K562 (cell line): ENCODE results near the gene TCF12. TPM values are rescaled to one million over a fixed set of nuclear protein-coding genes. Genes with fewer than 3 reads are reported as not detected.

Source experiments
- ATAC-seq: fragments of 200-7000 bp; cut with Tn5 transposase; 3 replicates; pipeline ENCODE4 v1.9.1; 2020; ENCODE audit warnings: moderate library complexity
- BruUV-seq: library from RNA; stranded (reverse); fragments of 400-500 nt; replicated peaks from 2 replicates; lab custom pipeline; 2021; lab: Mats Ljungman, UMichigan
- CTCF ChIA-PET: fragments of 300-600 bp; formaldehyde crosslinking; extraction: SDS; loops from one replicate; lab custom pipeline; 2021; ENCODE audit warnings: low intra/inter-chr PET ratio; lab: Yijun Ruan, JAX
- POLR2A ChIA-PET: fragments of 300-600, 350-650 bp; sonication (Branson Sonifier 250); formaldehyde crosslinking; extraction: SDS; loops from one replicate; lab custom pipeline; 2021; ENCODE audit warnings: antibody characterized with exemption, inconsistent platforms; lab: Yijun Ruan, JAX
- DNase-seq, 4 experiments: peaks; one replicate each; pipeline versions ENCODE4 v3.0.0 to v3.0.0-alpha.2; 2011 to 2018; ENCODE audit warnings: low spot score in 3 of 4, mixed read lengths in 3 of 4; ENCODE audit errors: extremely low read depth in 1 of 4
- FAIRE-seq: peaks from 2 replicates; lab custom pipeline; 2011; peaks lifted over from hg19 to GRCh38; lab: Jason Lieb, UNC
- H2AFZ ChIP-seq: 2 replicates; pipeline ENCODE4 v1.6.0; 2011; ENCODE audit warnings: low read depth, low read length, control low read depth, inconsistent platforms
- H3K27ac ChIP-seq: fragments of 200-600 bp; 3 replicates; pipeline ENCODE4 v1.8.0; 2011; ENCODE audit warnings: low read depth, mild to moderate bottlenecking, control low read depth, inconsistent platforms, low read length, moderate library complexity, mixed read lengths; ENCODE audit errors: extremely low read depth
- H3K27me3 ChIP-seq, 2 experiments: fragments of 300-600 bp in 1 of 2; 2 replicates in 1 of 2; 3 replicates in 1 of 2; pipeline versions ENCODE4 v1.6.0 to v1.8.0; 2011; ENCODE audit warnings: inconsistent platforms in 2 of 2, low read length in 2 of 2, mild to moderate bottlenecking in 1 of 2, mixed read lengths in 1 of 2, moderate library complexity in 1 of 2; ENCODE audit not compliant: control insufficient read depth in 2 of 2, insufficient read depth in 2 of 2
- H3K36me3 ChIP-seq: fragments of 300-600 bp; 3 replicates; pipeline ENCODE4 v1.8.0; 2011; ENCODE audit warnings: mild to moderate bottlenecking, low read length, inconsistent platforms; ENCODE audit not compliant: control insufficient read depth, insufficient read depth
- H3K4me1 ChIP-seq, 2 experiments: fragments of 200-600 bp in 1 of 2; replicated peaks in 1 of 2; 2 replicates in 1 of 2; 3 replicates in 1 of 2; pipeline versions ENCODE4 v1.5.1 to v1.8.0; 2011; ENCODE audit warnings: inconsistent platforms in 2 of 2, low read length in 2 of 2, mild to moderate bottlenecking in 1 of 2, mixed read lengths in 1 of 2, moderate library complexity in 1 of 2; ENCODE audit not compliant: control insufficient read depth in 2 of 2, insufficient read depth in 2 of 2
- H3K4me2 ChIP-seq: 2 replicates; pipeline ENCODE4 v1.6.1; 2011; ENCODE audit warnings: low read length, control low read depth, inconsistent platforms, mixed read lengths; ENCODE audit not compliant: insufficient read depth
- H3K4me3 ChIP-seq: fragments of 200-600 bp; sonication (generic), shearing (Covaris generic); 2 replicates; pipeline ENCODE4 v1.5.1; 2016; ENCODE audit warnings: control low read depth, inconsistent platforms
- H3K79me2 ChIP-seq: fragments of 200-600 bp; 3 replicates; pipeline ENCODE4 v1.8.0; 2011; ENCODE audit warnings: low read length, inconsistent platforms; ENCODE audit not compliant: control insufficient read depth, insufficient read depth
- H3K9ac ChIP-seq, 2 experiments: 2 replicates each; pipeline versions ENCODE4 v1.6.0 to v1.6.1; 2011; ENCODE audit warnings: low read depth in 2 of 2, low read length in 2 of 2, control low read depth in 1 of 2, inconsistent platforms in 1 of 2, mild to moderate bottlenecking in 1 of 2, mixed read lengths in 1 of 2; ENCODE audit not compliant: insufficient read depth in 1 of 2
- H3K9me1 ChIP-seq: one replicate; pipeline ENCODE4 v1.6.0; 2011; ENCODE audit warnings: inconsistent platforms, mild to moderate bottlenecking, low read length, moderate library complexity; ENCODE audit not compliant: control insufficient read depth, insufficient read depth
- H3K9me3 ChIP-seq: replicated peaks from 2 replicates; pipeline ENCODE4 v1.5.1; 2011; ENCODE audit warnings: low read depth, low read length, inconsistent platforms; ENCODE audit not compliant: control insufficient read depth, insufficient read depth
- H4K20me1 ChIP-seq: replicated peaks from 2 replicates; pipeline ENCODE4 v1.6.1; 2011; ENCODE audit warnings: low read length, inconsistent platforms, mixed read lengths; ENCODE audit not compliant: control insufficient read depth, insufficient read depth
- NR2C1 ChIP-seq, 2 experiments: fragments of 450-650 bp; IDR thresholded peaks; 2 replicates each; pipeline ENCODE4 v1.6.1; 2017; ENCODE audit warnings: mild to moderate bottlenecking in 2 of 2, antibody characterized with exemption in 1 of 2, inconsistent platforms in 1 of 2, missing compliant biosample characterization in 1 of 2, missing genetic modification characterization in 1 of 2
- POLR2AphosphoS2 ChIP-seq: IDR thresholded peaks from 2 replicates; pipeline ENCODE4 v1.6.1; 2012; ENCODE audit warnings: low read length, improper control_type of control experiment
- PYGO2 ChIP-seq: fragments of 450-650 bp; IDR thresholded peaks from 2 replicates; pipeline ENCODE4 v1.6.1; 2016; ENCODE audit warnings: mild to moderate bottlenecking, missing genetic modification characterization, moderate library complexity, missing compliant biosample characterization
- TRIM24 ChIP-seq, 2 experiments: fragments of 450-650 bp; IDR thresholded peaks; 2 replicates each; pipeline ENCODE4 v1.6.1; 2016
- ZNF143 ChIP-seq: sonication (generic); formaldehyde crosslinking; IDR thresholded peaks from 2 replicates; pipeline ENCODE4 v1.9.0; 2022; ENCODE audit warnings: mild to moderate bottlenecking, missing genetic modification reagents
- ZNF445 ChIP-seq: fragments of 250-450 bp; sonication (Bioruptor Pico); IDR thresholded peaks from 2 replicates; pipeline ENCODE4 v1.4.0; 2020; ENCODE audit warnings: low read depth, mild to moderate bottlenecking, moderate library complexity
- WGBS: fragments of 100-300 bp; shearing (Covaris generic); methylation state at CpG from one replicate; pipeline ENCODE4 v1.1.6; 2016; ENCODE audit warnings: low coverage, mixed read lengths; ENCODE audit not compliant: insufficient coverage; ENCODE audit errors: missing lambda C conversion rate; 5-methylcytosine and 5-hydroxymethylcytosine counted together
- in situ Hi-C: fragments of 300-500 bp; cut with MboI; formaldehyde crosslinking; loops from 4 replicates; pipeline ENCODE4 v1.15.0; 2018; ENCODE audit warnings: inconsistent platforms, mixed read lengths
- intact Hi-C: fragments of 100-400 bp; cut with micrococcal nuclease; formaldehyde crosslinking; loops from 2 replicates; pipeline ENCODE4 v1.14.2; 2022
- polyA plus RNA-seq, 8 experiments: library from polyadenylated mRNA; depleted of rRNA in 4 of 8; stranded (reverse) in 5 of 8; unstranded in 3 of 8; fragments of >200 nt; fragmentation: Nextera tagmentation in 2 of 8; fragmentation: Illumina TruSeq in 1 of 8; extraction: Ambion mirVana in 2 of 8; extraction: Trizol in 1 of 8; gene quantifications; 2 replicates each; pipeline versions ENCODE4 v1.2.1 to v1.2.3, GENCODE V29; 2011 to 2014; ENCODE audit warnings: inconsistent platforms in 1 of 8, missing spikeins in 1 of 8
- total RNA-seq, 7 experiments: library from RNA; depleted of rRNA in 6 of 7; stranded (reverse); fragments of >200 nt in 6 of 7; fragmentation: Illumina TruSeq in 2 of 7; extraction: Trizol in 2 of 7; gene quantifications; 2 replicates each; pipeline versions ENCODE4 v1.2.1 to v1.2.3, GENCODE V29; 2011 to 2021; ENCODE audit warnings: low replicate concordance in 1 of 7
- TF ChIP-seq, protein P1 (sequence below): fragments of 450-650 bp; formaldehyde crosslinking; IDR thresholded peaks from 2 replicates; pipeline ENCODE4 v1.4.0; 2020; ENCODE audit warnings: mild to moderate bottlenecking, mixed read lengths
- TF ChIP-seq, protein P2 (sequence below): fragments of 450-650 bp; IDR thresholded peaks from 2 replicates; pipeline ENCODE4 v1.6.1; 2016; ENCODE audit warnings: mild to moderate bottlenecking, moderate library complexity

The TCF12 gene
- total and polyA plus RNA-seq, 9 of the 15 experiments (the other 6 are each of a cell fraction or from before 2014, with no cell fraction given) = 10.5 to 132 (median 52.9) TPM

DNA sequence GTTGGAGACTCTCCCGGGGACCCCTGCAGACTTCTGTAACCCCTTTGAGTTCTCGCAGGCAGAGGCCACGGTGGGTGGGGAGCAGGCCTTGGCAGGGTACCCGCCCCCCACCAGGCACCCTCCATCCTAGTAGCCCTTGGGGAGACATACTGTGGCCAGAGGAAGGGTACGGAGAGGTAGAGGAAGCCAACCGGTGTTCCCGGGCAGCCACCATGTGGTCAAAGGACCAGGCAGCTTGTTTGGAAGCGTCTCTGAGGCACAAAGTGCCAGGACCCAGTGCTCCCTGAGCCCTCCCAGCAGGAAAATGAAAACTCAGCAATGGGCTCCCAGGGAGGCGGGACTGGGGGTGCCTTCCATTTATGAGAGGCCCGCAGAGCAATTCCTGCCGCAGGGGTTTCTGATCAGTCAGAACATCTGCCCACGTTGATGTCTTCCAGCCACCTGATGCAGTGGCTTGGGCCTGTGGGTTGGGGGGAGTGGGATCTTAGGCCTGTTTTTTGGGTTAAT, 404.9 kb downstream of the TCF12 start:
- Histone ChIP-seq H3K79me2 (peaks cover 7% of the 10 kb centered on the region; the same call in 2 of the 3 replicates), H3K4me2 (peak overlapping the region; percentile 72), H3K4me3 (peak overlapping the region; percentile 28), H3K9ac (peak overlapping the region; percentile 79 to 87), H3K9me3 (peaks cover 3% of the 10 kb centered on the region; the same call in 1 of the 2 replicates), H2AFZ (peak overlapping the region; percentile 94), H3K4me1 (peaks cover 53 to 62% of the 10 kb centered on the region in 2 experiments), H3K36me3 (no peaks in the 10 kb centered on the region; the same call in 2 of the 3 replicates), H3K27ac (peak overlapping the region; percentile 99), H4K20me1 (no peaks in the 10 kb centered on the region), H3K9me1 (no peaks in the 10 kb centered on the region), H3K27me3 (no peaks in the 10 kb centered on the region)
- POLR2A ChIA-PET = interaction anchor here (0.7 to 2.4 kb wide), 4 partner anchors 17 to 650 kb away, joined by 3 to 10 read pairs (median 4); no protein-coding TSS in a partner anchor
- BruUV-seq = no TSS peak
- WGBS = 21% methylated on average over 12 of the region's 12 CpGs
- FAIRE-seq = no peak
- in situ Hi-C loops = loop anchor here (25.0 kb wide), 1 partner anchor 836 kb away; no protein-coding TSS in a partner anchor
- intact Hi-C loops = loop anchor here (5.0 kb wide), 2 partner anchors 101 to 1926 kb away; no protein-coding TSS in a partner anchor
- ATAC-seq = no peak; the same call in 2 of the 3 replicates
- DNase-seq = no peak
- CTCF ChIA-PET = no interaction called here
- TF ChIP-seq, protein P1, sequence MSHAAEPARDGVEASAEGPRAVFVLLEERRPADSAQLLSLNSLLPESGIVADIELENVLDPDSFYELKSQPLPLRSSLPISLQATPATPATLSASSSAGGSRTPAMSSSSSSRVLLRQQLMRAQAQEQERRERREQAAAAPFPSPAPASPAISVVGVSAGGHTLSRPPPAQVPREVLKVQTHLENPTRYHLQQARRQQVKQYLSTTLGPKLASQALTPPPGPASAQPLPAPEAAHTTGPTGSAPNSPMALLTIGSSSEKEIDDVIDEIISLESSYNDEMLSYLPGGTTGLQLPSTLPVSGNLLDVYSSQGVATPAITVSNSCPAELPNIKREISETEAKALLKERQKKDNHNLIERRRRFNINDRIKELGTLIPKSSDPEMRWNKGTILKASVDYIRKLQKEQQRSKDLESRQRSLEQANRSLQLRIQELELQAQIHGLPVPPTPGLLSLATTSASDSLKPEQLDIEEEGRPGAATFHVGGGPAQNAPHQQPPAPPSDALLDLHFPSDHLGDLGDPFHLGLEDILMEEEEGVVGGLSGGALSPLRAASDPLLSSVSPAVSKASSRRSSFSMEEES (CRISPR knock-in tag) = no peak
- TF ChIP-seq ZNF143 (CRISPR knock-in tag) = no peak
- TF ChIP-seq TRIM24 (IDR thresholded peaks at IDR 0.05) = no peak
- TF ChIP-seq, protein P2, sequence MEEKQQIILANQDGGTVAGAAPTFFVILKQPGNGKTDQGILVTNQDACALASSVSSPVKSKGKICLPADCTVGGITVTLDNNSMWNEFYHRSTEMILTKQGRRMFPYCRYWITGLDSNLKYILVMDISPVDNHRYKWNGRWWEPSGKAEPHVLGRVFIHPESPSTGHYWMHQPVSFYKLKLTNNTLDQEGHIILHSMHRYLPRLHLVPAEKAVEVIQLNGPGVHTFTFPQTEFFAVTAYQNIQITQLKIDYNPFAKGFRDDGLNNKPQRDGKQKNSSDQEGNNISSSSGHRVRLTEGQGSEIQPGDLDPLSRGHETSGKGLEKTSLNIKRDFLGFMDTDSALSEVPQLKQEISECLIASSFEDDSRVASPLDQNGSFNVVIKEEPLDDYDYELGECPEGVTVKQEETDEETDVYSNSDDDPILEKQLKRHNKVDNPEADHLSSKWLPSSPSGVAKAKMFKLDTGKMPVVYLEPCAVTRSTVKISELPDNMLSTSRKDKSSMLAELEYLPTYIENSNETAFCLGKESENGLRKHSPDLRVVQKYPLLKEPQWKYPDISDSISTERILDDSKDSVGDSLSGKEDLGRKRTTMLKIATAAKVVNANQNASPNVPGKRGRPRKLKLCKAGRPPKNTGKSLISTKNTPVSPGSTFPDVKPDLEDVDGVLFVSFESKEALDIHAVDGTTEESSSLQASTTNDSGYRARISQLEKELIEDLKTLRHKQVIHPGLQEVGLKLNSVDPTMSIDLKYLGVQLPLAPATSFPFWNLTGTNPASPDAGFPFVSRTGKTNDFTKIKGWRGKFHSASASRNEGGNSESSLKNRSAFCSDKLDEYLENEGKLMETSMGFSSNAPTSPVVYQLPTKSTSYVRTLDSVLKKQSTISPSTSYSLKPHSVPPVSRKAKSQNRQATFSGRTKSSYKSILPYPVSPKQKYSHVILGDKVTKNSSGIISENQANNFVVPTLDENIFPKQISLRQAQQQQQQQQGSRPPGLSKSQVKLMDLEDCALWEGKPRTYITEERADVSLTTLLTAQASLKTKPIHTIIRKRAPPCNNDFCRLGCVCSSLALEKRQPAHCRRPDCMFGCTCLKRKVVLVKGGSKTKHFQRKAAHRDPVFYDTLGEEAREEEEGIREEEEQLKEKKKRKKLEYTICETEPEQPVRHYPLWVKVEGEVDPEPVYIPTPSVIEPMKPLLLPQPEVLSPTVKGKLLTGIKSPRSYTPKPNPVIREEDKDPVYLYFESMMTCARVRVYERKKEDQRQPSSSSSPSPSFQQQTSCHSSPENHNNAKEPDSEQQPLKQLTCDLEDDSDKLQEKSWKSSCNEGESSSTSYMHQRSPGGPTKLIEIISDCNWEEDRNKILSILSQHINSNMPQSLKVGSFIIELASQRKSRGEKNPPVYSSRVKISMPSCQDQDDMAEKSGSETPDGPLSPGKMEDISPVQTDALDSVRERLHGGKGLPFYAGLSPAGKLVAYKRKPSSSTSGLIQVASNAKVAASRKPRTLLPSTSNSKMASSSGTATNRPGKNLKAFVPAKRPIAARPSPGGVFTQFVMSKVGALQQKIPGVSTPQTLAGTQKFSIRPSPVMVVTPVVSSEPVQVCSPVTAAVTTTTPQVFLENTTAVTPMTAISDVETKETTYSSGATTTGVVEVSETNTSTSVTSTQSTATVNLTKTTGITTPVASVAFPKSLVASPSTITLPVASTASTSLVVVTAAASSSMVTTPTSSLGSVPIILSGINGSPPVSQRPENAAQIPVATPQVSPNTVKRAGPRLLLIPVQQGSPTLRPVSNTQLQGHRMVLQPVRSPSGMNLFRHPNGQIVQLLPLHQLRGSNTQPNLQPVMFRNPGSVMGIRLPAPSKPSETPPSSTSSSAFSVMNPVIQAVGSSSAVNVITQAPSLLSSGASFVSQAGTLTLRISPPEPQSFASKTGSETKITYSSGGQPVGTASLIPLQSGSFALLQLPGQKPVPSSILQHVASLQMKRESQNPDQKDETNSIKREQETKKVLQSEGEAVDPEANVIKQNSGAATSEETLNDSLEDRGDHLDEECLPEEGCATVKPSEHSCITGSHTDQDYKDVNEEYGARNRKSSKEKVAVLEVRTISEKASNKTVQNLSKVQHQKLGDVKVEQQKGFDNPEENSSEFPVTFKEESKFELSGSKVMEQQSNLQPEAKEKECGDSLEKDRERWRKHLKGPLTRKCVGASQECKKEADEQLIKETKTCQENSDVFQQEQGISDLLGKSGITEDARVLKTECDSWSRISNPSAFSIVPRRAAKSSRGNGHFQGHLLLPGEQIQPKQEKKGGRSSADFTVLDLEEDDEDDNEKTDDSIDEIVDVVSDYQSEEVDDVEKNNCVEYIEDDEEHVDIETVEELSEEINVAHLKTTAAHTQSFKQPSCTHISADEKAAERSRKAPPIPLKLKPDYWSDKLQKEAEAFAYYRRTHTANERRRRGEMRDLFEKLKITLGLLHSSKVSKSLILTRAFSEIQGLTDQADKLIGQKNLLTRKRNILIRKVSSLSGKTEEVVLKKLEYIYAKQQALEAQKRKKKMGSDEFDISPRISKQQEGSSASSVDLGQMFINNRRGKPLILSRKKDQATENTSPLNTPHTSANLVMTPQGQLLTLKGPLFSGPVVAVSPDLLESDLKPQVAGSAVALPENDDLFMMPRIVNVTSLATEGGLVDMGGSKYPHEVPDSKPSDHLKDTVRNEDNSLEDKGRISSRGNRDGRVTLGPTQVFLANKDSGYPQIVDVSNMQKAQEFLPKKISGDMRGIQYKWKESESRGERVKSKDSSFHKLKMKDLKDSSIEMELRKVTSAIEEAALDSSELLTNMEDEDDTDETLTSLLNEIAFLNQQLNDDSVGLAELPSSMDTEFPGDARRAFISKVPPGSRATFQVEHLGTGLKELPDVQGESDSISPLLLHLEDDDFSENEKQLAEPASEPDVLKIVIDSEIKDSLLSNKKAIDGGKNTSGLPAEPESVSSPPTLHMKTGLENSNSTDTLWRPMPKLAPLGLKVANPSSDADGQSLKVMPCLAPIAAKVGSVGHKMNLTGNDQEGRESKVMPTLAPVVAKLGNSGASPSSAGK = peak; percentile 45
- 0 out of 2 replicates have a peak, but pooled peaks have one; percentile 44 for TF ChIP-seq PYGO2 (tag)
- no peak for TF ChIP-seq POLR2AphosphoS2
- TF ChIP-seq NR2C1 (IDR thresholded peaks at IDR 0.05) = no peak
- TF ChIP-seq NR2C1 (tag; IDR thresholded peaks at IDR 0.05) = peak; percentile 46; the same call in 1 of the 2 replicates
- TF ChIP-seq ZNF445 (CRISPR knock-in tag) = 0 out of 2 replicates have a peak, but pooled peaks have one; percentile 61
